ENCODE data around the gene LINGO3.

DNA sequence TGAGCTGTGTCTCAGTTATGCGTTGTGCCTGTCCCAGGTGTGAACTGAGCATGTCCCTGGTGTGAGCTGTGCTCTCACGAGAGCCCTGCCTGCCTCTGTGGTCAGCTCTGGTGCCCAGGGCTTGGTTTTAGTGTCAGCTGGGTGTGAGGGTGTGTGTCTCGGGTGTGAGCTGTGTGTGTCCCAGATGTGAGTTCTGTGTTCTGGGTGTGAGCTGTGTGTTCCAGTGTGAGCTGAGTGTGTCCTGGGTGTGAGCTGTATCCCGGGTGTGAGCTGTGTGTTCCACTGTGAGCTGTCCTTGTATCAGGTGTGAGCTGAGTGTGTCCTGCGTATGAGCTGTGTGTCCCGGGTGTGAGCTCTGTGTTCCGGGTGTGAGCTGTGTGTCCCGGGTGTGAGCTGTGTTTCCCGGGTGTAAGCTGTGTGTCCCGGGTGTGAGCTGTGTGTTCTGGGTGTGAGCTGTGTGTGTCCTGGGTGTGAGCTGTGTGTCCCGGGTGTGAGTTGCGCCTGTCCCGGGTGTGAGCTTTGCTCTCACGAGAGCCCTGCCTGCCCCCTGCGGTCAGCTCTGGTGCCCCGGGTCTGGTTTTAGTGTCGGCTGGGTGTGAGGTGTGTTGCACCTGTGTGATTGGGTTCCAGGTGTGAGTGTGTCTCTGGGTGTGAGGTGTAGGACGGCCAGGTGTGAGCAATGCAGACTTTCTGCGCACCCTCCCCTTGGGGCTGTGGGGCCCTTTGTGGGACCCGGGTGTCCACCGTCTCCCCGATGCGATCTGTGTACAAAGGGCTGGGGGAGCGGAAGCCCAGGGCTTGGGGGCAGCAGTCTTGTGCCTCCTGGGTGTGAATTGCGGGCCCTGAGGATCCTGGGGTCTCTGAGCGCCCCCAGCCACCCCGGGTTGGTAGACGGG is 18.9 kb downstream of the LINGO3 start:
- TF ChIP-seq POLR2AphosphoS5 (IDR thresholded peaks at IDR 0.05) (no peak), EP300 (IDR thresholded peaks at IDR 0.05) (no peak)
- TF ChIP-seq, protein P1, sequence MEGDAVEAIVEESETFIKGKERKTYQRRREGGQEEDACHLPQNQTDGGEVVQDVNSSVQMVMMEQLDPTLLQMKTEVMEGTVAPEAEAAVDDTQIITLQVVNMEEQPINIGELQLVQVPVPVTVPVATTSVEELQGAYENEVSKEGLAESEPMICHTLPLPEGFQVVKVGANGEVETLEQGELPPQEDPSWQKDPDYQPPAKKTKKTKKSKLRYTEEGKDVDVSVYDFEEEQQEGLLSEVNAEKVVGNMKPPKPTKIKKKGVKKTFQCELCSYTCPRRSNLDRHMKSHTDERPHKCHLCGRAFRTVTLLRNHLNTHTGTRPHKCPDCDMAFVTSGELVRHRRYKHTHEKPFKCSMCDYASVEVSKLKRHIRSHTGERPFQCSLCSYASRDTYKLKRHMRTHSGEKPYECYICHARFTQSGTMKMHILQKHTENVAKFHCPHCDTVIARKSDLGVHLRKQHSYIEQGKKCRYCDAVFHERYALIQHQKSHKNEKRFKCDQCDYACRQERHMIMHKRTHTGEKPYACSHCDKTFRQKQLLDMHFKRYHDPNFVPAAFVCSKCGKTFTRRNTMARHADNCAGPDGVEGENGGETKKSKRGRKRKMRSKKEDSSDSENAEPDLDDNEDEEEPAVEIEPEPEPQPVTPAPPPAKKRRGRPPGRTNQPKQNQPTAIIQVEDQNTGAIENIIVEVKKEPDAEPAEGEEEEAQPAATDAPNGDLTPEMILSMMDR (IDR thresholded peaks at IDR 0.05), result no peak
